ENCODE results near the gene SYCE3.
"Not testable (repeated sequence)": the region's sequence is repeated elsewhere in the genome, so short reads cannot be mapped to it uniquely, and the experiment has no call there.

Gene SYCE3

GRCh38 chr22:50547263-50547985 is 15.3 kb downstream of the SYCE3 start:
- no peak for DNase-seq

DNA sequence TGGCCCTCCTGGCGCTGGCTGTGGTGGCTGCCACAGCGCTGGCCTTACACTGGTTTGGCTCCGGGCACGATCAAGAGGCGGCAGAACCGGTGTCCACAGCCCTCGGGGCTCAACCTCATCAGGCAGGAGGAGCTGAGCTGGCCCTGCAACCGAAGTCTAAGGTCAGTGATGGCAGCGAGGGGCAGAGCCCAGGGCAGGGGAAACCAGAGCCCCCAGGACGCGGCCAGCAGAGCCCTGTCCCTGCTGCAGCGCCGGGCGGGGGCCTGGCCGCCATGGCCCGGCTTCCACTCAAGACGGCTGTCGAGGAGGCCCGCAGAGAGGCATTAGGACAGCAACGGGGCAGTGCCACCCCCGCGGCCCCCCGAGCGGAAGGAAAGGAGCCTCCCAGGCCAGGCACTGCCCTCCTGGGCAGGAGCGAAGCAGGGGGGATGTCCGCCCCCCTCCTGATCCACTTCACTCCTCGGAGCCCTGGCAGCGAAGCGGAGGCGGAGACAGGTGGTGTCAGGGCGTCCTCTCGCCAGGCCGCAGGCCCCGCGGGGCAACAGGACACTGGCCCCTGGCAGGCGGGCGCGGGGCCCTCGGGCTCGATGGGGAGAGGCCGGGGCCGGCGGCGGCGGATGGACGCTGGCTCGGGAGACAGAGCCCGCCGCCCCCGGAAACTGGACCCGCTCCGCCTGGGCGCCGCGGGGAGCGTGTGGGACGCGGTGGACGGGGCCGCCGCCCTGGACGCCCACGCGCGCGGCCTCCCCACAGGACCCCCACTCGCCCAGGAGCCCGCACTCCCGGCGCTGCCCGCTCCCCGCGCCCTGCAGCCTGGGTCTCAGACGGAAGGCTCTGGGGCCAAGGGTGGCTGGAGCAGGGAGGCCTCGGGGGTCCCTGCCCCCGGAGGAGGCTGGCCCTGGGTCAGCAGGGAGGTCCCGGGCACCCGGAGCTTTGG is 16.1 kb downstream of the SYCE3 start:
- DNase-seq, result no peak

DNA sequence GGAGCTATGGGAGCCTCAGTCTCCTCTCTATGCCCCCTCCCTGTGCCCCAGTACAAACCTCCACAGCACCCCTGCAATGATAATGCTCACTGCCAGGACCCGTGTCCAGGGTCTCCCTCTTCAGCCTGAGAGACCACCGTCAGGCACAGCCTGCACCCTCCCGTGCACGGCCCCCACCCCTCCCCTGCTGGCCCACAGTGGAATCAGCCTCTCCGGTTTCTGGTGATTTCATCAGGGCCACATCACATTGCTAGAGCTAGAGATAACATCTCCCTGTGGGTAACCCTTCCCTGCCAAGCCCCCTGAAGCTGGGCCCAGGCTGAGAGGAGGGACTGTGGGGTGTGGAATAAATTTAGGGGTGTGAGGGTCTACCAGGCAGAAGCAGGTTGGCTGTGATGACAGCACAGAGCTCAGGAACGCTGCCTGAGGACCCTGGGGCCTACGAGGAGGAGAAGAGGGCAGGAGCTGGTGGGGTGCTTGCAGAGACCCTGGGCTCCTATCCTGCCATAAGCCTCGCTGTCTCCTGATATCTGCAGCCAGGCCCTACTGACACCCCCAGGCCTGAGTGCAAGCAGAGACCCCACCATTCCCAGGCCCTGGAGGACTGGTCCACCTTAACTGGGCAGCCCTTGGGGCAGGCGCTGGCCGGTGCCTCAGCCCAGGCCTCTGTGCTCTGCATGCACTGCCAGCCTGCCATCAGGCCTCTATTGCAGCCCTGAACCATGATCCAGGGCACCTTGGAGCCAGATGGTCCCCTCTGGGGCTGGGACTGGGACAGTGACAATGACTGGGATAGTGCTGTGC is 17.0 kb downstream of the SYCE3 start, which contains the start of gene KLHDC7B:
TSS of gene KLHDC7B (plus strand) at position 378 of the 804 bp plus-strand sequence. CDS start at position 723, 345 bp downstream.
- peak; percentile 36 for DNase-seq

DNA sequence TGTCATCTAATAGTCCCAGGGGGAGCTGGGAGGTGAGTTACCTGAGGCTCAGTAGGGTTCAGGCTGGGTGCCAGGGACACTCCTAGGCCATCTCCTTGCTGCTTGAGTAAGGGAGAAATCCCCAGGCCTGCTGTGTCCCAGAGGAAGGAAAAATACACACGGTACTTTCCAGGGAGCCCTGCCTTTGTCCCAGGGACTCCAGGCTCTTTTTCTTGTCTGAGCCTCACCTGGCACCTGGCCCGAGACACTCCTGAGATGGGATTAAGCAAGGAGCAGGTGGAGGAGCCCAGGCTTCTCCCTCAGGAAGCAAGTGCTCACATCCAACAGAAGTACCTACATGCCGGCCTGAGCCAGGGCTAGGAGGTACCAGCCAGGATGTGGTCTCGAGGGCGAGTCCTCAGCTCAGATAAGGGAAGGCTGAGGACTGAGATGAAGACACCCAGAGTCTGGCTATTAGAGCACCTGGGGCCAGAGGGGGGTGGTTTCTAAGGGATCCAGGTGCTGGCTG is 17.9 kb downstream of the SYCE3 start:
- peak; percentile 20 for DNase-seq

DNA sequence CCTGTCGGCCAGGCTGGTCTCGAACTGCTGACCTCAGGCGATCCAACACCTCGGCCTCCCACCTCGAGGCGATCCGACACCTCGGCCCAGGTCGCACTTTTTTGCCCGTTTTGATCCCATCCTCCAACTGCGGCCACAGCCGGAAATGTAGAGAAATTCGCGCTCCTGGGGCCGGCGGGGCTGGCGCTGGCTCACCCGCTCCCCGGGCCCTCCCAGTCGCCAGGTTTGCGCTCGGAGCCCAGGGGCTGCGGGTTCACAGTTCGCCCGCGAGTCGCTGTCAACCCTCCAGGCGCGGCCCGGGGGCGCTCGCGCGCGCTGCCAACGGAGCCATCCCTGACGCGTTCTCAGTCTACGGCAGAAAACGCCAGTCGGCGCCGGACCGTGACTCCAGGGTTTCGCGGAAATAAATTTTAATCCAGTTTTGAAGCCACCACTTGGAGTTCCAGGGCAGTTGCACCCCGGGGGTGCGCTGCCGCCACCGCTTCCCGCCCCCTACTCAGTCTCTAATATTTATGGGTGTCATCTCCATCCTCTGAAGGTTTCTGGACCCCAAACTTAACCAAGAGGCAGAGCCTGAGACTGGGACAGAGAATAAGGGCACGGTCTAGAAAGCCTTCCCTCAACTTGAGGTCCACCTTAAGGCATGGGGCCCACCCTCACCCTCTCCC is 18.5 kb downstream of the SYCE3 start:
- DNase-seq, result peak; percentile 83

DNA sequence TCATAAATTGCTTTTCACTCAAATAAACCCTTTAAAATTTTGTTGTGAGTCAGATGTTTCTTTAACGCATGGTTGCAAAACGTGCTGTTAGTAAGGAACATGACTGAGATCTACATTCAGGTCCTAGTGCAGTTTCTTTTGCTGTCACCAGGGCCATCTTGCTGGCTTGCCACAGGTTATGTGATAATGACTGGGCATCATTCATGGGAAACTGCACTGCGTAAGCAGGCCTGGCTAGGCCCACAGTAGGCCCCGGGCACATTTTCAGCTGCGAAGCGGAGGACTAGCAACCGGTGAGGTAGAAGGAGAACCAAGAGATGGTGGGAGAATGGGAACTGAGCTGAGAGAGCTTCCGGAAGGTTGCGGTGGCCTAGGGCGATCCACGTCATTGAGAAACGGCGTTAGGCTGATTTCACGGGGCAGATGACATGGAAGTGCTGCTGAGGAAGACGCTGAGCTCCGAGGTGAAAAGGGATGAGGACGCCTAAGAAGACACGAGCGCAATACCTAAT is 20.2 kb downstream of the SYCE3 start:
- DNase-seq, result peak; percentile 22

DNA sequence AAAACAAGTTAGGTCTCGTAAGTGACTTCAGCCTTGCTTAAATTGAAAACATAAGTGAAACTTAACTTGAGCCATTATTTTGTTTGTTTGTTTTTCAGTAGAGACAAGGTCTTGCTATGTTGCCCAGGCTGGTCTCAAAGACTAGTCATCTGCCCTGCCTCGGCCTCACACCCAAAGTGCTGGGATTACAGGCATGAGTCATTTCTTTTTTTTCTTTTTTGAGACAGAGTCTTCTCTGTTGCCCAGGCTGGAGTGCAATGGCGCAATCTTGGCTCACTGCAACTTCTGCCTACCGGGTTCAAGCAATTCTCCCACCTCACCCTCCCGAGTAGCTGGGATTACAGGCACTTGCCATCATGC is 21.1 kb downstream of the SYCE3 start:
- DNase-seq, result peak; percentile 26

DNA sequence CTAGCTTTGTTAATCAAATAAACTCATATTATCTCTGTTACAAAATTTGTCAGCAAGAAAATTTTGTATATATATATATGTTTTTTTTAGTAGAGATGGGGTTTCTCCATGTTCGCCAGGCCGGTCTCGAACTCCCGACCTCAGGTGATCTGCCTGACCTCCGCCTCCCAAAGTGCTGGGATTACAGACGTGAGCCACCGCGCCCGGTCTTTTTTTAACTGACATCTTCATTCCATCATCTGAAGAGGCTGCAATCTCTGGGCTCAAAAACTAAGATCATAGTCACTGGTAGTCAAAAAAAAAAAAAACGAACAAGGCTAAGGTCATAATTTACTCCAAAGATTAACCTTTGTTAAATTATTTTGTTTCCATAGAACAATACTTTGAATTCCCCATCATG is 22.3 kb downstream of the SYCE3 start:
- DNase-seq, result no peak

DNA sequence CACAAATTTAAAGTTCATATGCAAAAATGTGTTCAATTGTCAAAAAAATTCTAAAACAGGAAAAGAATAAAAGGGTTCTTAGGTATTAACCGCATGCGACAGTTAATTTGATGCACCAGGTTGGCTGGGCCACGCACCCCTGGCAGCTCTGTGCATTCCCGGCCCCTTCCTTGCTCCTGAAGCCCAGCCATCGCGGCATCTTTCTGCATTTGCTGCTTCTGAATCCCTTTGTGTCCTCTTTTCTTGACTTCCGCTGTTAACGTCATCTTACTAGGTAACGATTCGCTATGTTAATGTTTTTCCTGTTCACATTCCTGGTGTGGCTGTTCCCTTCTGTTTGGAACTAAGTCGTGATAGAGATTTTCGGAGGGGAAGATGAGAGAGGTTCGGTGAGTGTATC is 25.0 kb downstream of the SYCE3 start:
- no peak for DNase-seq

- no peak for DNase-seq
These were observed 26.5 kb downstream of the SYCE3 start for GRCh38 chr22:50536226-50536625.

- no peak for DNase-seq
These were observed 27.6 kb downstream of the SYCE3 start for GRCh38 chr22:50535113-50535512.

DNA sequence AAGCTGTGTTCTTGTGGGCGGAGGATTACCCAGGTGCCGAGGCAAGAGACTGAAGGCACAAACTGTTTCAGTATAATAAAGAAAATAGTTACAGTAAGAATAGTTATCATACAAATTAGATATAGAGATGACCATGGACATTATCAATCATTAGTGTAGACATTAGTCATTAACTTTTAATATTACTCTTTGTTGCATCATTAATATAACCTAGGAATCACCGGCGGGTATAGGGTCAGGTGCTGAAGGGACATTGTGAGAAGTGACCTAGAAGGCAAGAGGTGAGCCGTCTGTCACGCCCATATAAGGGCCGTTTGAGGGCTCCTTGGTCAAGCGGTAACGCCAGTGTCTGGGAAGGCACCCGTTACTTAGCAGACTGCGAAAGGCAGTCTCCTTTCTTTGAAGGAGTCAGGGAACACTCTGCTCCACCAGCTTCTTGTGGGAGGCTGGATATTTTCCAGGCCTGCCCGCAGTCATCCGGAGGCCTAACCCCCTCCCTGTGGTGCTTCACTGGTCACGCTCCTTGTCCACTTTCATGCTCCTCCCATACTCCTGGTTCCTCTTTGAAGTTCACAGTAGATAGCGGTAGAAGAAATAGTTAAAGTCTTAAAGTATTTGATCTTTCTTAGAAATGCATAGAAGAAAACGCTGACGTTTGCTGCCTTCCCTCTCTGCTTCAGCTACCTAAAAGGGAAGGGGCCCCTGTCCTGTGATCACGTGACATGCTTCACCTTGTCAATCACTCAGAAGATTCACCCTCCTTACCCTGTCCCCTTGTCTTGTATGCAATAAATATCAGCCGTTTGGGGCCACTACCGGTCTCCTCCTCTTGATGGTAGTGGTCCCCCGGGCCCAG is 28.6 kb downstream of the SYCE3 start:
- not testable (repeated sequence) for DNase-seq

DNA sequence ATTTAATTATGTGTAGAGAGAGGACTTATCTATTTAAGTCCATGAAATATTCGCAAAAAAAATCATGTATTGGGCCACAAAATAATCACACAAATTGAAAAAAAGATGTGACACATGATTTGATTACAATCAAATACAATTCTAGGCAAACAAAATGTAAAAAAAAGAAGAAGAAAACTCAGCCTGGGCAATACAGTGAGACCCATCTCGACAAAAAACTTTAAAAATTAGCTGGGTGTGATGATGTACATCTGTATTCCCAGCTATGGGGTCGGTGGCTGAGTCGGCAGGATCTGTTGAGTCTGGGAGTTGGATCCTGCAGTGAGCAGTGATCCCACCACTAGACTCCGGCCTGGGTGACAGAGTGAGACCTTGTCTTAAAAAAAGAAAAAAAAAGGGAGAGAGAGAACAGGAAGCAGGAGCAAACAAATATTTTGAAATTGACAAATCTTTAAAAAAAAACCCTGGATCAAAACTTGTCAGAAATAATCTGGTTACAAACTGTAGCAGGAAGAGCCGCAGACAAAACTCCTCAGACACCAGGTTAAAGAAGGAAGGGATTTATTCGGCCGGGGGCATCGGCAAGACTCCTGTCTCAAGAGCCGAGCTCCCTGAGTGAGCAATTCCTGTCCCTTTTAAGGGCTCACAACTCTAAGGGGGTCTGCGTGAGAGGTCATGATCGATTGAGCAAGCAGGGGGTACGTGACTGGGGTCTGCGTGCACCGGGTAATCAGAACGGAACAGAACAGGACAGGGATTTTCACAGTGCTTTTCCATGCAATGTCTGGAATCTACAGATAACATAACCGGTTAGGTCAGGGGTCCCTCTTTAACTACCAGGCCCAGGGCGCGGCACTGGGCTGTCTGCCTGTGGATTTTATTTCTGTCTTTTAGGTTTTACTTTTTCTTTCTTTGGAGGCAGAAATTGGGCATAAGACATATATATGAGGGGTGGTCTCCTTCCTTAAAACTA is 29.6 kb downstream of the SYCE3 start:
- DNase-seq, result no peak

GRCh38 chr22:50531962-50532674 is 30.6 kb downstream of the SYCE3 start:
- DNase-seq, result peak; percentile 8

DNA sequence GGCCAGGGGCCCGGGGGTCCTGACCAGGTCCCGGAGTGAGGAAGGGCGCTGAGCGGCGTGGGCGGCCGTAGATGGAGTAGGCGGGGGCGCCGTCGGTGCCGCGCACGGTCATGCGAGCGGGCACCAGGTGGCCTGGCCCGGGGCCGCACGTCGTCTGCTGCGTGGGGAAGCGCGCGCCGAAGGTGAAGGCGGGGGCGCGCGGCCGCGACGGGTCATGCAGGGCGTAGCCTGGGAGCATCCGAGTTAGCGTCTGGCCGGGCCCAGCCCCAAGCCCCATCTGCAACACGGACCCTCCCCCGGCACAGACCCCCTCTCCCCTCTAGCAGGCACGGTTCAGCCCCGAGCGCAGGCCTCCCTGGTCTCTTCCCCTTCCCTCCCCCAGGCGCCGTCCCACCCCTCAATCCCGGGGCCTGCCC is 31.2 kb downstream of the SYCE3 start:
- peak; percentile 69 for DNase-seq

DNA sequence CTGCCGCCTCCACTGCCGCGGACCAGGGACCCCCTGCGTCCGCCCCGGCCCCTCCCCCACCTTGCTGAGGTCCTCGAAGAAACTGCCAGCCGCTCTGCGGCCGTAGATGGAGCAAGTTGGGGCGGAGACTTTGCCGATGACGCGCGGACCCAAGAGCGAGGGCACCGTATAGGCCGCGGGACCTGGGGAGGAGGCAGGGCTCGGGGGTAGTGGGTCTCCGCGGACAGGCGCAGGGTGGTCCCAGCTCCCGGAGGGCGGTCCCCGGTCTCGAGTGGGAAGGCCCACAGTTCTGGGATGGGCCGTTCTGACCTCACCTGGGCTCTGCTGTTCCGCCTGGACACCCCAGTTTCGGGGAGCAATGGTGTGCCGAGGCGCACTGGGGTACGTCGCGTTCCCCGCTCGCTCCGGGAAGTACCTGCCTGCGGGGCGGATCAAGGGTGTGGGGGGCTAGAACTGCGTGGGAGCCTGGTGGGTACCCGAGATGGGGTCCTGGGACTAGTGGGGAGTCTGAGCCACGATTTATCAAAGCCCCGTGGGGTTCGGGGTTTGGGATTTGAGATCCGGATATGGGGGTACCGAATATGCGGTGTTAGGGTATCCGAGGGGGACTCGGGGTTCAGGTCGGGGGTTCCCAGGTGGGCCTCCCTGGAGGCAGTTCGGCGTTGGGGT is 31.7 kb downstream of the SYCE3 start:
- peak; percentile 86 for DNase-seq

DNA sequence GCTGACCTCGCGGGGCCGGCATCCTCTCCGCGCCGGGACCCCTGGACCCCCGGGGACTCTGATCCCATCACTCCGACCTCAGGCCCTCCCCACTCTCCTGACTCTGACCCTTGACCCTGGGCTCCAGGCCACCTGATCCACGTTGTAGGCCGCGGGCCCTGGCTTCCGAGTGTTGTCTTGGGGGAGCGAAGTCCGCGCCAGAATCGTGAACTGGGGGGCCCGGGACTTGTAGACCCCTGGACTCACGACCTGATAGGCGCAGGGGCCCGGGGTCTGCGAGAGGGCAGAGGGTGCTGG is 32.2 kb downstream of the SYCE3 start:
- no peak for DNase-seq

- peak; percentile 71 for DNase-seq
These were observed 32.7 kb downstream of the SYCE3 start, which contains the start of gene TYMP for GRCh38 chr22:50529897-50530579. TYMP (minus strand) TSS chr22:50530012; CDS start chr22:50529709, 303 bp downstream.
